Prostate gland (tissue), 2 donors: ENCODE data around the gene SLC1A2. TPM values are rescaled to one million over a fixed set of nuclear protein-coding genes. Genes with fewer than 3 reads are reported as not detected.
A peak's percentile ranks its signal among the peaks of the same experiment; 100 is the strongest.

ENCODE experiments used
- DNase-seq: peaks from one replicate; pipeline ENCODE4 v3.0.0-alpha.2; 2019; ENCODE audit warnings: low spot score
- H3K27ac ChIP-seq, 2 donors: fragments of 200-600 bp; sonication (generic); 2 replicates each; pipeline ENCODE4 v1.5.1; 2017 to 2019
- H3K27me3 ChIP-seq: fragments of 200-600 bp; sonication (generic); replicated peaks from 2 replicates; pipeline ENCODE4 v1.5.1; 2019; ENCODE audit not compliant: insufficient read depth
- H3K36me3 ChIP-seq, 2 donors: fragments of 200-600 bp; sonication (generic); 1 replicate in 1 of 2; 2 replicates in 1 of 2; pipeline versions ENCODE4 v1.5.1 to v1.8.1; 2017 to 2019
- H3K4me1 ChIP-seq: fragments of 200-600 bp; sonication (generic); replicated peaks from 2 replicates; pipeline ENCODE4 v1.5.1; 2019
- H3K4me3 ChIP-seq, 2 donors: fragments of 200-600 bp; sonication (generic); 2 replicates each; pipeline ENCODE4 v1.5.1; 2017 to 2019
- H3K9me3 ChIP-seq: fragments of 200-600 bp; sonication (generic); 2 replicates; pipeline ENCODE4 v1.5.1; 2017
- CTCF ChIP-seq, 4 experiments: fragments of 200-600 bp in 2 of 4; fragments of 450-650 bp in 2 of 4; sonication (generic) in 2 of 4; IDR thresholded peaks; 1 replicate in 3 of 4; 2 replicates in 1 of 4; pipeline ENCODE4 v1.5.1; 2016 to 2019; ENCODE audit warnings: antibody characterized with exemption in 4 of 4, mild to moderate bottlenecking in 2 of 4, moderate library complexity in 2 of 4
- POLR2A ChIP-seq: fragments of 450-650 bp; IDR thresholded peaks from one replicate; pipeline ENCODE4 v1.6.1; 2016; ENCODE audit warnings: antibody characterized with exemption, mild to moderate bottlenecking
- POLR2AphosphoS5 ChIP-seq: sonication (generic); formaldehyde crosslinking; IDR thresholded peaks from one replicate; pipeline ENCODE4 v1.6.1; 2017; ENCODE audit warnings: antibody characterized with exemption
- WGBS: methylation state at CpG from one replicate; pipeline ENCODE4 v1.1.5; 2018; 5-methylcytosine and 5-hydroxymethylcytosine counted together
- intact Hi-C: fragments of 100-400 bp; cut with DNase I; formaldehyde crosslinking; loops from one replicate; pipeline ENCODE4 v1.14.2; 2022
- total RNA-seq, 2 donors: library from RNA; depleted of rRNA; stranded (reverse); fragments of >200 nt; gene quantifications; one replicate each; pipeline ENCODE4 v1.1.0, GENCODE V29; 2016

Gene SLC1A2
- total RNA-seq, 2 donors from 2014 or later, result 0.82 to 1.5 TPM

- Histone ChIP-seq H3K27ac (no peak overlapping the region), H3K4me3 (no peak overlapping the region), H3K4me1 (no peaks in the 10 kb centered on the region), H3K27me3 (no peaks in the 10 kb centered on the region), H3K9me3 (no peaks in the 10 kb centered on the region), H3K36me3 (no peaks in the 10 kb centered on the region)
- WGBS, result 77% methylated on average over 6 of the region's 6 CpGs
- intact Hi-C loops, result no loop called here
- TF ChIP-seq POLR2A, result no peak
- no peak for TF ChIP-seq POLR2AphosphoS5
- TF ChIP-seq CTCF (IDR thresholded peaks at IDR 0.05), result no peak
- no peak for DNase-seq
Observed at GRCh38 chr11:35414311-35414710, 5.0 kb downstream of the SLC1A2 start.

GRCh38 chr11:35413598-35413997 lies 5.8 kb downstream of the SLC1A2 start:
- 90% methylated on average over 3 of the region's 3 CpGs for WGBS
- Histone ChIP-seq H3K9me3 (no peaks in the 10 kb centered on the region), H3K27ac (no peak overlapping the region), H3K36me3 (no peaks in the 10 kb centered on the region), H3K4me3 (no peak overlapping the region), H3K27me3 (no peaks in the 10 kb centered on the region), H3K4me1 (no peaks in the 10 kb centered on the region)
- TF ChIP-seq CTCF (IDR thresholded peaks at IDR 0.05) (no peak), POLR2AphosphoS5 (no peak), POLR2A (no peak)
- DNase-seq, result no peak
- intact Hi-C loops, result no loop called here

GRCh38 chr11:35412285-35412684 lies 7.1 kb downstream of the SLC1A2 start:
- intact Hi-C loops, result no loop called here
- TF ChIP-seq POLR2AphosphoS5, result no peak
- peak in 1 of 4 experiments; percentile 13 for TF ChIP-seq CTCF (IDR thresholded peaks at IDR 0.05)
- TF ChIP-seq POLR2A, result no peak
- 76% methylated on average over 2 of the region's 2 CpGs for WGBS
- DNase-seq, result no peak
- no peaks in the 10 kb centered on the region for H3K4me1 ChIP-seq
- no peak overlapping the region for H3K4me3 ChIP-seq
- no peaks in the 10 kb centered on the region for H3K36me3 ChIP-seq
- H3K27me3 ChIP-seq, result no peaks in the 10 kb centered on the region
- H3K27ac ChIP-seq, result no peak overlapping the region
- no peaks in the 10 kb centered on the region for H3K9me3 ChIP-seq

GRCh38 chr11:35407041-35407440 lies 12.3 kb downstream of the SLC1A2 start:
- 93% methylated on average over 1 of the region's 1 CpG for WGBS
- H3K4me3 ChIP-seq, result no peak overlapping the region
- TF ChIP-seq POLR2A, result no peak
- TF ChIP-seq POLR2AphosphoS5, result no peak
- TF ChIP-seq CTCF (IDR thresholded peaks at IDR 0.05), result no peak
- H3K27me3 ChIP-seq, result no peaks in the 10 kb centered on the region
- H3K36me3 ChIP-seq, result no peaks in the 10 kb centered on the region
- no peaks in the 10 kb centered on the region for H3K4me1 ChIP-seq
- H3K9me3 ChIP-seq, result no peaks in the 10 kb centered on the region
- intact Hi-C loops, result no loop called here
- no peak overlapping the region for H3K27ac ChIP-seq
- DNase-seq, result no peak

GRCh38 chr11:35404388-35404775 lies 15.0 kb downstream of the SLC1A2 start:
- WGBS, result 67% methylated on average over 7 of the region's 7 CpGs
- Histone ChIP-seq H3K4me1 (no peaks in the 10 kb centered on the region), H3K9me3 (no peaks in the 10 kb centered on the region), H3K4me3 (no peak overlapping the region), H3K27ac (no peak overlapping the region), H3K27me3 (no peaks in the 10 kb centered on the region), H3K36me3 (no peaks in the 10 kb centered on the region)
- no peak for DNase-seq
- intact Hi-C loops, result no loop called here
- TF ChIP-seq CTCF (IDR thresholded peaks at IDR 0.05) (peak in 1 of 4 experiments; percentile 26), POLR2AphosphoS5 (no peak), POLR2A (no peak)
